ENCODE measurements around the gene PPL.

- TF ChIP-seq CTCF (IDR thresholded peaks at IDR 0.05) (no peak), POLR2A (IDR thresholded peaks at IDR 0.05) (no peak)
These were observed 36.9 kb downstream of the PPL start for GRCh38 chr16:4900036-4900435.

Measured in right lobe of liver (tissue), 4 donors.